ENCODE data around the gene OPN1SW.

DNA sequence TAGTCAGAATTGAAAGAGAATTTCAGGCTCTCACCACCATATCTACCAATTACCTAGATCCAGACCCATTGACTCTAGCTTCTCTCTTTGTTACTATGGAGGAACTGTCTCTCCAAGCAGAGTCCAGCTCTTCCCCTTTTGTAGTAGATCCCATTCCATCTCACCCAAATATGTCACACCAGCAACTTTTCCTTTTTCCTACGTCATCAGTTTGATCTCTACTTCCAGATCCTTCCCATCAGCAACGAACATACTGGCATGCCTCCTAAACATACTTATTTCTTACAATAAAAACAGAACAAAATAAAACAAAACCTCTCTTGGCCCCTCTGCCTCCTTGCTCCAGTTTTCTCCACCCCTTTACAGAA, 42.3 kb downstream of the OPN1SW start:
- TF ChIP-seq YY1 (IDR thresholded peaks at IDR 0.05; ENCODE audit: insufficient read depth, insufficient read length) (no peak), ZNF274 (IDR thresholded peaks at IDR 0.05; ENCODE audit: low read depth, low read length) (no peak)

All from NT2/D1 (cell line).